ENCODE results near the gene EMX1. TPM values are rescaled to one million over a fixed set of nuclear protein-coding genes. Genes with fewer than 3 reads are reported as not detected.

EMX1 gene
- total and polyA plus RNA-seq, 2 of the 13 experiments (the other 11 are each of a cell fraction or from before 2014, with no cell fraction given): 0.62 to 4.9 TPM

- TF ChIP-seq ZNF547 (CRISPR knock-in tag; IDR thresholded peaks at IDR 0.05) (peak; percentile 27; the same call in 1 of the 2 replicates), ZNF773 (CRISPR knock-in tag; IDR thresholded peaks at IDR 0.05; ENCODE audit: borderline replicate concordance) (no peak), RFX1 (IDR thresholded peaks at IDR 0.05) (no peak), ZIK1 (CRISPR knock-in tag; IDR thresholded peaks at IDR 0.05; ENCODE audit: borderline replicate concordance, low read depth) (no peak; the same call in 1 of the 2 replicates), CBX5 (CRISPR knock-in tag; IDR thresholded peaks at IDR 0.05; ENCODE audit: borderline replicate concordance) (no peak), ZNF644 (CRISPR knock-in tag; IDR thresholded peaks at IDR 0.05; ENCODE audit: low read depth) (peak; percentile 39; the same call in 1 of the 2 replicates), SPEN (CRISPR knock-in tag; IDR thresholded peaks at IDR 0.05; ENCODE audit: low read depth) (peak; percentile 51; the same call in 1 of the 2 replicates), TBX2 (CRISPR knock-in tag; IDR thresholded peaks at IDR 0.05; ENCODE audit: borderline replicate concordance) (no peak), DDIT3 (CRISPR knock-in tag; IDR thresholded peaks at IDR 0.05) (no peak), ETV5 (CRISPR knock-in tag; IDR thresholded peaks at IDR 0.05; ENCODE audit: borderline replicate concordance) (peak; percentile 29; the same call in 1 of the 2 replicates), SATB2 (CRISPR knock-in tag; IDR thresholded peaks at IDR 0.05) (peak; percentile 94), CREM (IDR thresholded peaks at IDR 0.05) (no peak), CREM (CRISPR knock-in tag; IDR thresholded peaks at IDR 0.05) (no peak), KDM2A (CRISPR knock-in tag; IDR thresholded peaks at IDR 0.05; ENCODE audit: borderline replicate concordance, low read depth) (peak; percentile 64), ZBTB43 (CRISPR knock-in tag; conservative IDR thresholded peaks at IDR 0.05) (peak; percentile 75), NFYC (CRISPR knock-in tag; IDR thresholded peaks at IDR 0.05) (no peak), PPARG (CRISPR knock-in tag; conservative IDR thresholded peaks at IDR 0.05) (0 out of 2 replicates have a peak, but pooled peaks have one; percentile 52), NR2F2 (IDR thresholded peaks at IDR 0.05; ENCODE audit: borderline replicate concordance, low read depth) (no peak), SOX5 (CRISPR knock-in tag; IDR thresholded peaks at IDR 0.05; ENCODE audit: borderline replicate concordance) (peak; percentile 38; the same call in 1 of the 2 replicates), ZNF546 (CRISPR knock-in tag; conservative IDR thresholded peaks at IDR 0.05) (no peak), ZNF335 (CRISPR knock-in tag; IDR thresholded peaks at IDR 0.05) (0 out of 2 replicates have a peak, but pooled peaks have one; percentile 71), RCOR2 (CRISPR knock-in tag; IDR thresholded peaks at IDR 0.05) (no peak), MXD3 (CRISPR knock-in tag; IDR thresholded peaks at IDR 0.05) (peak; percentile 60; the same call in 1 of the 2 replicates), EHMT2 (IDR thresholded peaks at IDR 0.05; ENCODE audit: borderline replicate concordance, low read depth, low read length) (peak; percentile 93), CC2D1A (CRISPR knock-in tag; IDR thresholded peaks at IDR 0.05) (no peak), ZBTB14 (CRISPR knock-in tag; IDR thresholded peaks at IDR 0.05) (0 out of 2 replicates have a peak, but pooled peaks have one; percentile 40), DR1 (CRISPR knock-in tag; IDR thresholded peaks at IDR 0.05) (no peak; the same call in 1 of the 2 replicates), ZFP36L2 (CRISPR knock-in tag; IDR thresholded peaks at IDR 0.05) (peak; percentile 89; the same call in 1 of the 2 replicates), ZNF383 (CRISPR knock-in tag; IDR thresholded peaks at IDR 0.05; ENCODE audit: borderline replicate concordance) (no peak)
Observed at GRCh38 chr2:72883356-72883962, 33.9 kb upstream of the EMX1 start (continued).

Measured in HepG2 (cell line).